Measurements from ENCODE around the gene URGCP. TPM values are rescaled to one million over a fixed set of nuclear protein-coding genes. Genes with fewer than 3 reads are reported as not detected.

Gene URGCP, protein sequence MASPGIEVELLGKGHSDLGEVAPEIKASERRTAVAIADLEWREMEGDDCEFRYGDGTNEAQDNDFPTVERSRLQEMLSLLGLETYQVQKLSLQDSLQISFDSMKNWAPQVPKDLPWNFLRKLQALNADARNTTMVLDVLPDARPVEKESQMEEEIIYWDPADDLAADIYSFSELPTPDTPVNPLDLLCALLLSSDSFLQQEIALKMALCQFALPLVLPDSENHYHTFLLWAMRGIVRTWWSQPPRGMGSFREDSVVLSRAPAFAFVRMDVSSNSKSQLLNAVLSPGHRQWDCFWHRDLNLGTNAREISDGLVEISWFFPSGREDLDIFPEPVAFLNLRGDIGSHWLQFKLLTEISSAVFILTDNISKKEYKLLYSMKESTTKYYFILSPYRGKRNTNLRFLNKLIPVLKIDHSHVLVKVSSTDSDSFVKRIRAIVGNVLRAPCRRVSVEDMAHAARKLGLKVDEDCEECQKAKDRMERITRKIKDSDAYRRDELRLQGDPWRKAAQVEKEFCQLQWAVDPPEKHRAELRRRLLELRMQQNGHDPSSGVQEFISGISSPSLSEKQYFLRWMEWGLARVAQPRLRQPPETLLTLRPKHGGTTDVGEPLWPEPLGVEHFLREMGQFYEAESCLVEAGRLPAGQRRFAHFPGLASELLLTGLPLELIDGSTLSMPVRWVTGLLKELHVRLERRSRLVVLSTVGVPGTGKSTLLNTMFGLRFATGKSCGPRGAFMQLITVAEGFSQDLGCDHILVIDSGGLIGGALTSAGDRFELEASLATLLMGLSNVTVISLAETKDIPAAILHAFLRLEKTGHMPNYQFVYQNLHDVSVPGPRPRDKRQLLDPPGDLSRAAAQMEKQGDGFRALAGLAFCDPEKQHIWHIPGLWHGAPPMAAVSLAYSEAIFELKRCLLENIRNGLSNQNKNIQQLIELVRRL
- total RNA-seq, result 20.0 and 24.1 TPM in 2 replicates

DNA sequence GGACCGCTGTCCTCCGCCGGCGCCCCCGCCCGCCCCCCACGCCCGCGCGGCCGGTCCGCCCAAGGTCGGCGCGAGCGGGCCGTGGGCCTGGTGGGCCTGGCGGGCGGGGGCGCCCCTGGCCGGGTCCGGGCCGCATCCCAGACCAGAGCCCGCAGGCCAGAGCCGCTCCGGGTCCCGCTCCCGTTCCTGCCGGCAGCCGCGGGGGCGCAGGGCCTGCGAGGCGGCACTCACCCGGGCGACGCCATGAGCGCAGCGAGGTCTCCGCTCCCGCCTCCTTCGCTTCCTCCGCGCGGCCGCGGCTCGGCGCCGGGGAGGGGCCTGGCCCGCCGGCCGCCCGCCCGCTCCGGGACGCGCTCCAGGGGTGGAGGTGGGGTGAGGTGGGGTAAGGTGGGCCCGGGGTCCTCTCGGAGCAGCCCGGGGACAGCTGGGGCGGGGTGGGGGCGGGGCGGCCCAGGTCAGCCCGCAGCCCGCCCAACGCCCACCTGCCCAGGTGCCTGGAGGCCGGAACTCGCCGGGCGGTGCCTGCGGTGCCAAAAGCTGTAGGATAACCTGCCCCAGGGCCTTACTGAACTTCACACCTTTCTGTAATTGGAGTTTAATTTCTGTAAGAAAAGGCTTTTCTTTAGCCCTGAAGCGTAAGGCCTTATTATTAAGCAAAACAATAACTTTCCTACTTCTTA, at the start of gene URGCP:
URGCP (minus strand) TSS at position 266 of the 680 bp plus-strand sequence; CDS start at position 245, 21 bp downstream.

DNA sequence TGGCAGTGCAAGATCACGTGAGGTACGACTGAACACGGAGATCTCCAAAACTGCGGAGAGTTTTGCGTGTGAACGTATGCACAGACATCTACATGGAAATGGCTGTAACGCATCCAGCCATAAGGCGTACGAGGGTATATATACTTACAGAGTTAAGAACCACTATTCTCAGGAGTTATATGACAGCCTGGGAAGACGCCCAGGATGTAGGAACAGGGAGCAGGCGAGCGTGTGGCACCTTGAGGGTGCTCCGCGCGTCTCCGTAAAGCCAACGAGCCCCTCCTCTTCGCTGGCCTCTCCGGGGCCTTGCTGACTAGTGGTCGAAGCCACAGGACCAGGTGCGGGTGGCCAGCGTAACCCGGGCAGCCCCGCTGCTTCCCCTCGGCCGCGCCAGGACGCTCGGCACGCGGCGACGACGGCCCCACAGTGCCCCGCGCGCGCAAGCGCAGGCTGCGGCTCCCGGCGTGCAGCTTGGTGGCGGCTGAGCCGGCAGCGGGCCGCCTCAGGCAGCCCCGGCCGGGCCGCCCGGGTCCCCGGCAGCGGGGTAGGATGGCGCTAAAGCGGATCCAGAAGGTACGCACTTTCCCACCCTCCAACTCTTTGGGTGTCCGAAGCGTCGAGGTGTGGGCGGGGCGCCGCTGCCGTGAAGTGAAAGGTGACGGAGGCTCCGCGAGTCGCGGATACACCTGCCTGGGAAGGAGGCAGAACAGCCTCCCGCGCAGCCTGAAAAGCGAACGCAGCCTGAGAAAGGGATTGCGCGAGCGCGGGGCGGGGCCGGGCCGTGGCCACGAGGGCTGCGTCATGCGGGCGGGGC, 19.8 kb upstream of the URGCP start, which contains the start of gene UBE2D4:
UBE2D4 (plus strand) TSS at position 453 of the 814 bp plus-strand sequence; CDS start at position 550, 97 bp downstream.

DNA sequence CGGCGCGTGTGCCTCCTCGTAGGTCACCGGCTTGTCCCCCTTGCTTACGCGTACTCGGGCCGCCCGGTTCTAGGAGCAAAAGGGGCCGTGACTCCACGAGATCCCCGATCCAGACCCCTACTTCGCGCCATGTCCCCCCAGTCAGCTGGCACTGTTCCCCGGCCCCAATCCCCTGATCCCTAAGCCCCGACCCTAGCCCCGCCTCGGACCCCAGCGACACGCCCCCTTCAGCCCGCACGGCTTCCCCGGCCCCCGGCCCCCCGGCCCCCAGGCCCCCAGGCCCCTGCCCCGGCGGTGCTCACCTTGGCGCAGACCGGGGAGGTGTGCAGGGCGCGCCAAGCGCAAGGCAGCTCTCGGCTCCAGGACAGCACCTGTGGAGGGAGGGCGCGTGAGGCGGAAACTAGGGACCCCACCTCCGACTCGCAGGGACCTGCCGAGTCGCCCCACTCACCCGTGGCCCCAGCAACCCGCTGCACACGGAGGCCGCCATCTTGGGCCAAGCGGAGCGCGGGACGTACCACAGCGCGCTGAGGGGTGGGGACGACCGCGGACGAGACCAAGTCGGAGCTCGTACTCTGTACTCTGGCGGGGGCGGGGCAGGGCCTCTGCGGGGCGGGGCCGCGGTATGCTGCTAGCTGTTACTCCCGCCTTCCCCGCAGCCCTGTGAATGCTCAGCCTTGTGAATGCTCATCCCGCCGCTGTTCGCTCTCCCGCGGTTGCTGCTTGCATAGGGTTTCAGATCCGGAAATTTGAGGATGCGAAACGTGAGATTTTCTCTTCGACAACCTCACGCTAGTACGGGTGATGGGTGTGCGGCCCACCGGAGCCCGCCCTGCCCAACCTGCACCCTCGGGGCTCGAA, 37.2 kb downstream of the URGCP start, which contains the start of gene MRPS24:
MRPS24 (minus strand) TSS at position 512 of the 861 bp plus-strand sequence; CDS start at position 490, 22 bp downstream.

Other genes starting within 250 kb of the URGCP start
- gene COA1, start 177.1 kb downstream of the URGCP start, total RNA-seq, result 26.1 and 43.9 TPM in 2 replicates
- 29.2 and 31.6 TPM in 2 replicates for gene BLVRA, start 147.9 kb downstream of the URGCP start, total RNA-seq
- 91.7 and 98.7 TPM in 2 replicates for gene MRPS24, start 37.1 kb downstream of the URGCP start, total RNA-seq
- gene UBE2D4, start 19.8 kb upstream of the URGCP start, total RNA-seq, result 7.6 and 9.1 TPM in 2 replicates
- gene SPDYE1, start 91.3 kb upstream of the URGCP start, total RNA-seq, result not detected in 2 replicates
- gene DBNL, start 138.1 kb upstream of the URGCP start, total RNA-seq, result 141 and 154 TPM in 2 replicates
- gene PGAM2, start 159.0 kb upstream of the URGCP start, total RNA-seq, result 1.3 TPM in 1 of 2 replicates, not detected in the other
- 15.9 and 18.8 TPM in 2 replicates for gene POLM, start 175.9 kb upstream of the URGCP start, total RNA-seq
- gene AEBP1, start 197.7 kb upstream of the URGCP start, total RNA-seq, result 28.5 and 75.8 TPM in 2 replicates
- 69.1 and 105 TPM in 2 replicates for gene POLD2, start 217.0 kb upstream of the URGCP start, total RNA-seq
- not detected in 2 replicates for gene MYL7, start 234.7 kb upstream of the URGCP start, total RNA-seq